ENCODE measurements around the gene HTR3A.

Gene HTR3A

GRCh38 chr11:114025329-114025907 is 50.5 kb downstream of the HTR3A start:
- DNase-seq = no peak

GRCh38 chr11:114026355-114026754 is 51.4 kb downstream of the HTR3A start:
- no peak for DNase-seq

- DNase-seq = no peak
Observed at GRCh38 chr11:114027391-114027790, 52.5 kb downstream of the HTR3A start.

GRCh38 chr11:114027926-114028325 is 53.0 kb downstream of the HTR3A start:
- no peak for DNase-seq

GRCh38 chr11:114031246-114031966 is 56.5 kb downstream of the HTR3A start:
- DNase-seq = no peak

- no peak for DNase-seq
Observed at GRCh38 chr11:114031967-114032320, 57.0 kb downstream of the HTR3A start.

- DNase-seq = no peak
Observed at GRCh38 chr11:114033066-114033465, 58.2 kb downstream of the HTR3A start.

- no peak for DNase-seq
Observed at GRCh38 chr11:114033572-114033971, 58.7 kb downstream of the HTR3A start.

- DNase-seq = no peak
Observed at GRCh38 chr11:114034956-114035355, 60.0 kb downstream of the HTR3A start.

- no peak for DNase-seq
Observed at GRCh38 chr11:114036147-114036811, 61.4 kb downstream of the HTR3A start.

GRCh38 chr11:114036958-114037357 is 62.0 kb downstream of the HTR3A start:
- no peak for DNase-seq

GRCh38 chr11:114039551-114039950 is 64.6 kb downstream of the HTR3A start:
- no peak for DNase-seq
